ENCODE results near the gene LDLRAD3.

Gene LDLRAD3

DNA sequence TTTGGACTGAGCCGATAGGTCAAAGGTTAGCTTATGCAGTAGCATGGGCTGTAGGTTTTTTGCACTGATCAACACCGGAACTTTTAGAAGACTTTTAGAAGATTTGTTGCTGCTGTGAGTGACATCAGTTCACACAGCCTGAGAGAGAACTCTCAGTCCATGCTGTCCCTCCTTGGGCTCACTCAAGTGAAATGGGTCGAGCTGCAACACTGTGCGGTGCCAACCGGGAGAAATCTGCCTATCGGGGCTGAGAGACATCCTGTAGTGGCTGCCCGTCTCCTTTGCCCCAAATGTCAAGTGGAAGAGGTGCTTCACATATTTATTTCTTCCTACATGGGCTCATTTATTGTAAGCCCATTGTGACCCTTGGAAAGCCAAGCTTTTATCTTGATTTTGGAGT lies 170.2 kb downstream of the LDLRAD3 start:
- peaks cover 5% of the 10 kb centered on the region for H3K36me3 ChIP-seq
- no peak for DNase-seq
- no peak overlapping the region for H3K4me3 ChIP-seq (ENCODE audit: low read depth, low read length)
- no peaks in the 10 kb centered on the region for H3K27me3 ChIP-seq (ENCODE audit: insufficient read depth, low read depth, severe bottlenecking)
- H3K9me3 ChIP-seq (ENCODE audit: severe bottlenecking), result no peaks in the 10 kb centered on the region
- TF ChIP-seq, protein P1, sequence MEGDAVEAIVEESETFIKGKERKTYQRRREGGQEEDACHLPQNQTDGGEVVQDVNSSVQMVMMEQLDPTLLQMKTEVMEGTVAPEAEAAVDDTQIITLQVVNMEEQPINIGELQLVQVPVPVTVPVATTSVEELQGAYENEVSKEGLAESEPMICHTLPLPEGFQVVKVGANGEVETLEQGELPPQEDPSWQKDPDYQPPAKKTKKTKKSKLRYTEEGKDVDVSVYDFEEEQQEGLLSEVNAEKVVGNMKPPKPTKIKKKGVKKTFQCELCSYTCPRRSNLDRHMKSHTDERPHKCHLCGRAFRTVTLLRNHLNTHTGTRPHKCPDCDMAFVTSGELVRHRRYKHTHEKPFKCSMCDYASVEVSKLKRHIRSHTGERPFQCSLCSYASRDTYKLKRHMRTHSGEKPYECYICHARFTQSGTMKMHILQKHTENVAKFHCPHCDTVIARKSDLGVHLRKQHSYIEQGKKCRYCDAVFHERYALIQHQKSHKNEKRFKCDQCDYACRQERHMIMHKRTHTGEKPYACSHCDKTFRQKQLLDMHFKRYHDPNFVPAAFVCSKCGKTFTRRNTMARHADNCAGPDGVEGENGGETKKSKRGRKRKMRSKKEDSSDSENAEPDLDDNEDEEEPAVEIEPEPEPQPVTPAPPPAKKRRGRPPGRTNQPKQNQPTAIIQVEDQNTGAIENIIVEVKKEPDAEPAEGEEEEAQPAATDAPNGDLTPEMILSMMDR (IDR thresholded peaks at IDR 0.05; ENCODE audit: low read depth, low read length), result no peak
- no peak overlapping the region for H3K27ac ChIP-seq

DNA sequence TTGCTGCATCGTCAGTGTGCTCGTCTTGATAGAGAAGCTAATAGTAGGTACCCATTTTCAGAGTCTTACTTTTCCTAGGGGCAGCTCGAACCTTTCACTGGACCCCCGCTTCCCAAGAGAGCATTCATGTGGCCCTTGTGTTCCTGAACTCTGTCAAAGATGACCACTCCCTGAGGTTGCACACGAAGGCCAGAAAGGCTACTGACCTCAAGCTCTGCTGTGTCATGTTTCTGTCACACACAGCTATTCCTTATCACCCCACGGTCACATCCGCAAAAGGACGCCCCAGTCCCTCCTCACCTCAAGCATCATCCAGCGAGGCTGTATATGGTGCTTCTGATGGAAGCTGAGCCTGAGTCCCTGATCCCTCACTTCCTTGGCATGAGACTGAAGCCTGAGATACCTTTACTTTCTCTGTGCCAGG lies 171.5 kb downstream of the LDLRAD3 start:
- H3K4me3 ChIP-seq (ENCODE audit: low read depth, low read length), result no peak overlapping the region
- TF ChIP-seq, protein P1 (IDR thresholded peaks at IDR 0.05; ENCODE audit: low read depth, low read length), result no peak
- no peak overlapping the region for H3K27ac ChIP-seq
- H3K27me3 ChIP-seq (ENCODE audit: insufficient read depth, low read depth, severe bottlenecking), result no peaks in the 10 kb centered on the region
- no peaks in the 10 kb centered on the region for H3K9me3 ChIP-seq (ENCODE audit: severe bottlenecking)
- H3K36me3 ChIP-seq, result peaks cover 5% of the 10 kb centered on the region
- DNase-seq, result no peak

DNA sequence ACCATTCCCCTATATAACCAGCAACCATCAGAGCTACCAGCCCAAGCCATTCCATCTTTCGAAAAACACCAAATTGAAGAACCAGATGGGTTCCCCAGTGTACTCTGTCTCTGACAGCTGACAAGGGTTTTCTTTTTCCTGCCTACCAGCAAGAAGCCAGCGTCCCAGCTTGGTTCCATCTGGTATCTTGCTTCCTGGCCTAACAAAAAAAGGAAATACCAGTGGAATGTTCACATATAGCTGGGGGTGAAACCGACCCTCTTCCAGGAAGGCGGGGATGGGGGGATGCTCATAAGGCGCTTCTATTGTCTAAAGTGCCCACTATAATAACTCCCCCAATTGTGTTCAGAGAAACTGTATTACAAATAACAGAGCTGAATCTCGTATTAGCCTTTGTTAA lies 172.3 kb downstream of the LDLRAD3 start:
- Histone ChIP-seq H3K36me3 (peaks cover 5% of the 10 kb centered on the region), H3K9me3 (ENCODE audit: severe bottlenecking) (no peaks in the 10 kb centered on the region), H3K27me3 (ENCODE audit: insufficient read depth, low read depth, severe bottlenecking) (no peaks in the 10 kb centered on the region), H3K4me3 (ENCODE audit: low read depth, low read length) (no peak overlapping the region), H3K27ac (no peak overlapping the region)
- no peak for DNase-seq
- TF ChIP-seq, protein P1 (IDR thresholded peaks at IDR 0.05; ENCODE audit: low read depth, low read length), result no peak

DNA sequence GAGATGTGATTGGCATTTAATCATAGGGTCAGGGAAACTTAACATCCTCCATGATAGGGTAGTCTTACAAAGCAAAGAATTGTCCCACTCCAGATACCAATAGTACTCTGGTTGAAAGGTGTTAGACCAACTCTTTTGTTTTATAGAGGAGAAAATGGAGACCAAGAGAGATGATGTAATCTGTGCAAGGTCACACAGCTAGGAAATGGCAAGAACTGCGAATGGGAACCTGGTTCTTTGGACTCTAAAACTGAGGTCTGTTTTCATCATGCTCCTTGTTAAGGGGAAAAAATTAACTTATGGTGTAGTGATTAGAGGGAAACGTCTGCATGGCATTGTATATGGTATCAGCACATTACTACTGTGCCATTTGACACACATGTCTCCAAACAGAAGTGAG lies 174.2 kb downstream of the LDLRAD3 start:
- TF ChIP-seq, protein P1 (IDR thresholded peaks at IDR 0.05; ENCODE audit: low read depth, low read length), result no peak
- Histone ChIP-seq H3K4me3 (ENCODE audit: low read depth, low read length) (no peak overlapping the region), H3K27me3 (ENCODE audit: insufficient read depth, low read depth, severe bottlenecking) (no peaks in the 10 kb centered on the region), H3K36me3 (peaks cover under 1% of the 10 kb centered on the region; the same call in 1 of the 2 replicates), H3K9me3 (ENCODE audit: severe bottlenecking) (no peaks in the 10 kb centered on the region), H3K27ac (no peak overlapping the region)
- DNase-seq, result no peak

DNA sequence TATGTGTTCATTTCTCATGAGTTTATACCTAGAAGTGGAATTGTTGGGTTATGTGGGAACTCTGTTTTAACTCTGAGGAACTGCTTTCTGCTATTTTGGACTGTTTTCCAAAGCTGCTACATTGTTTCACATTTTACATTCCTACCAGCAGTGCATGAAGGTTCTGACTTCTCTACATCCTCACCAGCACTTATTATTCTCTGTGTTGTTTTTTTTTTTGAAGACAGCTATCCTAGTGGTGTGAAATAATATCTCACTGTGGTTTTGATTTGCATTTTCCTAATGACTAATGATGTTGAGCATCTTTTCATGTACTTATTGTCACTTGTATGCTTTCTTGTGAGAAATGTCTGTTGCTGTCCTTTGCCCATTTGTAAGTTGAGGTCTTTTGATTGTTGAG lies 175.4 kb downstream of the LDLRAD3 start:
- Histone ChIP-seq H3K27ac (no peak overlapping the region), H3K9me3 (ENCODE audit: severe bottlenecking) (no peaks in the 10 kb centered on the region), H3K27me3 (ENCODE audit: insufficient read depth, low read depth, severe bottlenecking) (no peaks in the 10 kb centered on the region), H3K4me3 (ENCODE audit: low read depth, low read length) (no peak overlapping the region), H3K36me3 (no peaks in the 10 kb centered on the region)
- no peak for DNase-seq
- TF ChIP-seq, protein P1 (IDR thresholded peaks at IDR 0.05; ENCODE audit: low read depth, low read length), result no peak

DNA sequence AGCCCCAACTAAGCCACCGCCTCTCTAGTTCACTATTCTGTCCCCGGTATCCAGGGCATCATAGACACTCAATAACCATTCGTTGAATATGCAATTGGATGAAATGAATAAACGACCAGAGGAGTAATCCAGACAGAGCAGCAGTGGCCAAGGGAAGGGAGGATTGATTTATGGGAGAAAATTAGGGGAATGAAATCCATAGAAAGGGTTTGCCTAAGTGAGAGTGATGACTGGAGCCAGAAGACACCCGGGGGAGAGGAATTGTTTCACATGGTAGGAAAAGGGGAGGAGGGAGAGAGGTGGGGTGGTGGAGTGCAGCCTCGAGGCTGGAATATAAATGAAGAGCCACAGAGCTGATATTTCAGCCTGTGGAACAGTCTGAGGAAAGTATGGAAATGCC lies 177.2 kb downstream of the LDLRAD3 start:
- H3K36me3 ChIP-seq, result no peaks in the 10 kb centered on the region
- DNase-seq, result no peak
- no peak overlapping the region for H3K27ac ChIP-seq
- TF ChIP-seq, protein P1 (IDR thresholded peaks at IDR 0.05; ENCODE audit: low read depth, low read length), result no peak
- H3K4me3 ChIP-seq (ENCODE audit: low read depth, low read length), result no peak overlapping the region
- H3K27me3 ChIP-seq (ENCODE audit: insufficient read depth, low read depth, severe bottlenecking), result no peaks in the 10 kb centered on the region
- H3K9me3 ChIP-seq (ENCODE audit: severe bottlenecking), result no peaks in the 10 kb centered on the region

Measured in WERI-Rb-1 (cell line).